ENCODE measurements around the gene BCAS3.

- TF ChIP-seq POLR2AphosphoS5 (IDR thresholded peaks at IDR 0.05), result no peak
- TF ChIP-seq, protein P1, sequence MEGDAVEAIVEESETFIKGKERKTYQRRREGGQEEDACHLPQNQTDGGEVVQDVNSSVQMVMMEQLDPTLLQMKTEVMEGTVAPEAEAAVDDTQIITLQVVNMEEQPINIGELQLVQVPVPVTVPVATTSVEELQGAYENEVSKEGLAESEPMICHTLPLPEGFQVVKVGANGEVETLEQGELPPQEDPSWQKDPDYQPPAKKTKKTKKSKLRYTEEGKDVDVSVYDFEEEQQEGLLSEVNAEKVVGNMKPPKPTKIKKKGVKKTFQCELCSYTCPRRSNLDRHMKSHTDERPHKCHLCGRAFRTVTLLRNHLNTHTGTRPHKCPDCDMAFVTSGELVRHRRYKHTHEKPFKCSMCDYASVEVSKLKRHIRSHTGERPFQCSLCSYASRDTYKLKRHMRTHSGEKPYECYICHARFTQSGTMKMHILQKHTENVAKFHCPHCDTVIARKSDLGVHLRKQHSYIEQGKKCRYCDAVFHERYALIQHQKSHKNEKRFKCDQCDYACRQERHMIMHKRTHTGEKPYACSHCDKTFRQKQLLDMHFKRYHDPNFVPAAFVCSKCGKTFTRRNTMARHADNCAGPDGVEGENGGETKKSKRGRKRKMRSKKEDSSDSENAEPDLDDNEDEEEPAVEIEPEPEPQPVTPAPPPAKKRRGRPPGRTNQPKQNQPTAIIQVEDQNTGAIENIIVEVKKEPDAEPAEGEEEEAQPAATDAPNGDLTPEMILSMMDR (IDR thresholded peaks at IDR 0.05 in 8 of 11, conservative IDR thresholded peaks at IDR 0.05 in 3 of 11), result no peak
Measured at GRCh38 chr17:61316633-61317032, 639.0 kb downstream of the BCAS3 start.

Data from spleen (tissue), 7 donors.